Measurements from ENCODE around the gene ARMS2.

Gene ARMS2

GRCh38 chr10:122494833-122495232 is 40.4 kb downstream of the ARMS2 start:
- DNase-seq (ENCODE audit: low spot score) = no peak

- no peak for DNase-seq (ENCODE audit: low spot score)
Observed at GRCh38 chr10:122495406-122496340, 41.2 kb downstream of the ARMS2 start.

GRCh38 chr10:122497241-122497640 is 42.8 kb downstream of the ARMS2 start:
- DNase-seq (ENCODE audit: low spot score) = no peak

GRCh38 chr10:122498521-122498920 is 44.1 kb downstream of the ARMS2 start:
- DNase-seq (ENCODE audit: low spot score) = no peak

- DNase-seq (ENCODE audit: low spot score) = no peak
Observed at GRCh38 chr10:122499012-122499411, 44.6 kb downstream of the ARMS2 start.

- DNase-seq (ENCODE audit: low spot score) = no peak
Observed at GRCh38 chr10:122499491-122499941, 45.1 kb downstream of the ARMS2 start.

- no peak for DNase-seq (ENCODE audit: low spot score)
Observed at GRCh38 chr10:122500194-122500593, 45.7 kb downstream of the ARMS2 start.

GRCh38 chr10:122500726-122501125 is 46.3 kb downstream of the ARMS2 start:
- DNase-seq (ENCODE audit: low spot score) = no peak

GRCh38 chr10:122503012-122503411 is 48.6 kb downstream of the ARMS2 start:
- DNase-seq (ENCODE audit: low spot score) = no peak

- DNase-seq (ENCODE audit: low spot score) = no peak
Observed at GRCh38 chr10:122503886-122504609, 49.6 kb downstream of the ARMS2 start.

GRCh38 chr10:122504610-122504950 is 50.1 kb downstream of the ARMS2 start:
- no peak for DNase-seq (ENCODE audit: low spot score)

GRCh38 chr10:122505011-122505410 is 50.6 kb downstream of the ARMS2 start:
- no peak for DNase-seq (ENCODE audit: low spot score)

GRCh38 chr10:122505885-122506645 is 51.6 kb downstream of the ARMS2 start:
- no peak for DNase-seq (ENCODE audit: low spot score)
